Esophagus mucosa (tissue), 1 donor: ENCODE data around the gene ALCAM. TPM values are rescaled to one million over a fixed set of nuclear protein-coding genes. Genes with fewer than 3 reads are reported as not detected.
A peak's percentile ranks its signal among the peaks of the same experiment; 100 is the strongest.
"Not testable (repeated sequence)": the region's sequence is repeated elsewhere in the genome, so short reads cannot be mapped to it uniquely, and the experiment has no call there.

ENCODE experiments used
- ATAC-seq: fragments of 200-7000 bp; cut with Tn5 transposase; one replicate; pipeline ENCODE4 v1.9.1; 2020
- total RNA-seq: library from RNA; stranded (reverse); gene quantifications from one replicate; pipeline ENCODE4 v1.2.4, GENCODE V29; 2023
- donor health status: DM: yes; HTN: yes; CAD: no.

The ALCAM gene
- total RNA-seq, 1 donor from 2014 or later = 4.7 TPM

- not testable (repeated sequence) for ATAC-seq
Measured at GRCh38 chr3:105392598-105392997, 25.9 kb downstream of the ALCAM start.

- ATAC-seq = no peak
Measured at GRCh38 chr3:105394177-105394576, 27.5 kb downstream of the ALCAM start.

- no peak for ATAC-seq
Measured at GRCh38 chr3:105397974-105398373, 31.3 kb downstream of the ALCAM start.

DNA sequence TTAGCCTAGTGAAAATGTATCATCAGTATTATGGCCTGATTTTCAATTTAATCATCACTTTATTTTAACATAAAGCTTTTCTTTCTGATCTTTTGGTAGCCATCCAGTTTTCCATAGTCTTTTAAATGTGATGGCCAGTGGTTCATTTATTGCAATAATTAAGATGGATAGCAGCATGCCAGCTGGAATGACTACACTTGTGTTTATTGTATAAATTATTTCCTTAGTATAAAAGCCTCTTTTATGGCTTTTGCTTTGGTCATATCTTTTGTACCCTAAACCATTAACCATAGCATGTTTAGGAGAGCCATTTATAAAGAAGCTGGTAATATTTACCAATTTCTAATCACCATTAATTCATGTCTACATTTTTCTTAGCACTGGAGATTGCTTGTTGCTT is 31.7 kb downstream of the ALCAM start:
- ATAC-seq = no peak

GRCh38 chr3:105399062-105399461 is 32.4 kb downstream of the ALCAM start:
- ATAC-seq = no peak

GRCh38 chr3:105399611-105400010 is 32.9 kb downstream of the ALCAM start:
- ATAC-seq = no peak

GRCh38 chr3:105401254-105401653 is 34.5 kb downstream of the ALCAM start:
- ATAC-seq = no peak

GRCh38 chr3:105401691-105402149 is 35.0 kb downstream of the ALCAM start:
- ATAC-seq = no peak

- peak; percentile 50 for ATAC-seq
Measured at GRCh38 chr3:105402287-105402801, 35.6 kb downstream of the ALCAM start.

GRCh38 chr3:105403034-105403433 is 36.3 kb downstream of the ALCAM start:
- not testable (repeated sequence) for ATAC-seq

GRCh38 chr3:105406268-105406667 is 39.6 kb downstream of the ALCAM start:
- no peak for ATAC-seq

DNA sequence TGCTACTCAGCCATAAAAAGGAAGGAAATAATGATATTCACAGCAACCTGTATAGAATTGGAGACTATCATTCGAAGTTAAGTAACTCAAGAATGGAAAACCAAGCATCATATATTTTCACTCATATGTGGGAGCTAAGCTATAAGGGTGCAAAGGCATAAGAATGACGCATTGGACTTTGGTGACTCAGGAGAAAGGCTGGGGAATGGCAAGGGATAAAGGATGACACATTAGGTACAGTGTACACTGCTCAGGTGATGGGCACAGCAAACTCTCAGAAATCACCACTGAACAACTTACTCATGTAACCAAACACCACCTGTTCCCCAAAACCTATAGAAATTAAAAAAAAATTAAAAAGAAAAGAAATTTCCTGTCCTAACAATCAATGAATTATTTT is 42.7 kb downstream of the ALCAM start:
- ATAC-seq = no peak

DNA sequence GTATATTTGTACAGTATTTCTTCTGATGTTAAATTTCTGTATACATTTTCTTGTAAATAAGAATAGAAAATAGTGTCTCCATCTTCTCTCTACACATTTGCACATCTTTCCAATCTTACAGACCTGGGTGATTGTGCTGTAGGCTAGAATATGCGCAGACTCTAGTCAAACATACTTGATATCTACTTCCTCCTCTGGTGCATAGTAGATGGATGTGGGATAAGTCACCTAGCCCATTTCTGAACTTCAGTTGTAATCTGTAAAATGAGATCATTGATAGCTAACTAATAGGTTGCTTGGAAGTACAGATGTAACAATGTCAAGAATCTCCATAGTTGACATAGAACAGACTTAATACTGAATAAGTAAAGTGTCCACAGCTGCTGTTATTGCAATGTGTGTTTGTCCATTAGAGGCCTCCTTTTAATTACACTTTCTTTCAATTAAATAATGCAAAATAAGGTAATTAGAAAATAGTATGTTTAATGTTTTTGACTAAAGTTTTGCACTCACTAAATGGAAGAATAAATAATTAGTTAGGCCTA is 46.7 kb downstream of the ALCAM start:
- no peak for ATAC-seq

- no peak for ATAC-seq
Measured at GRCh38 chr3:105414841-105415240, 48.1 kb downstream of the ALCAM start.

GRCh38 chr3:105415951-105416350 is 49.2 kb downstream of the ALCAM start:
- no peak for ATAC-seq

- no peak for ATAC-seq
Measured at GRCh38 chr3:105417525-105418289, 51.0 kb downstream of the ALCAM start.

DNA sequence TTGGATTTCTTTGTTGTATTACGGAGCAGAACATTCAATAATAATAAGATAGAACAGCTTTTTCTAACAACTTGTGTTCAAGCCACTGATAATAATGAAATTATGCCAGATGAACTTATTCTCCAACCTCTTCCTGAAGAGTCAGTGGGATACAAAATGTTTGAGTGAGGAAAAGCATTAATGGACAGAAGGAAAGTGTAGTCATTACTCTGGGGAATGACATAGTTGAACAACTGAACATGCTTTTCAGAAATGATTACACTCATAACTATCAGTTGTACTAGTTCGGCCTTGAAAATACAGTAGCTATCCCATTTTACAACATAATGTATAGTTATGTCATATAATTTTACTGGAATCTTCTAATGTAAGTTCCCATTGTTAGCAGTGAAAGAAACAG is 55.9 kb downstream of the ALCAM start:
- no peak for ATAC-seq

DNA sequence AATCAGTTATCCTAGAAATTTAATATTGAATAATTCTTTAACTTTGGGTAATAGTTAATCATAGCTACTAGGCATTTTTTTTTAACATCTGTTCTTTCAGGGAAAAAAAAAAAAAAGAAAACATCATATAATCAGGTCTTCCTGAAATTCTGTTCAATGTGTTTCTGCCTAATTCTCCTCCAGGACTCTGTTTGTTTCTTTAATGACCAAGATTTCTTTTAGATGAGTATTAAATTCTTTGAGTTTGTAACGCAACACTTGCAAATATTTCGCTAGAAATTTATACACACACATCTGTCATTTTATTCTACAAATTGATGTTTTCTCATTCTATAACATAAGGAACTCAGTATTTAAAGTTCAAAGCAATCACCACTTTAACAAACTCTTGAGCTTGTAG is 56.7 kb downstream of the ALCAM start:
- no peak for ATAC-seq

GRCh38 chr3:105424412-105425152 is 57.9 kb downstream of the ALCAM start:
- no peak for ATAC-seq

DNA sequence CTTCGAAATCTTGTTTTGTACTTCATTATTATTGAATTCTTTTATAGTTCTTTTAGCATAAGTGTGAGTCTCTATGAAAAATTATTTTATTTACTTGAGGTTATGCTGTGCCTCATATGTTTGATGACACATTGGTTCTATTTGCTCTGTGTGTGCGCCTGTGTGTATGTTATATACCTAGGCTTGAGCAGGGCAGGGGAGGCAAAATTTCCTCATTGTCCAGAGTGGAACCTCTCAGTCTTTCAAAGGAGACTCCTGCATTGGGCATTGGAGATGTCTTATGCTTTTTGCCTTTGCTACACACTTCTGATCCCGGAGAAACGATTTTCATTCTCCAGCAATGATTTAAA is 58.4 kb downstream of the ALCAM start:
- no peak for ATAC-seq

DNA sequence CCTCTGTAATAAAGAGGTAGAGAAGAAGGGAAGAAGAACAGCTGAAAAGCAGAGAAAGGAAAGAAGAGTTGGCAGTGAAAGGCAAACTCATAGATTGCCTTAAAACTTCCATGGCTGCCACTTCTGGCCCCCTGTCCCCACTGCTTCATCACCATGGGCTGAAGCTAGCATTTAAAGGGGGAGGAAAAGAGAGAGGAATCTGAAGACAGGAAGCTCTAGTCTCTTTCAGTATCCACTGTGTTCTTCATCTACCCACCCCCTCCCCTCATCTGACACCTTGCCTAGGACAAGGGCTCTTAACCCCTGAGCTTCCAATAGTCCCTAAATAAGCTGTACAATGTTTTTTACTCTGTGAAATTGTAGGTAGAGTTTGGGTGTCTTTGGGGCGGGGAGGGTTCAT is 60.6 kb downstream of the ALCAM start:
- no peak for ATAC-seq

DNA sequence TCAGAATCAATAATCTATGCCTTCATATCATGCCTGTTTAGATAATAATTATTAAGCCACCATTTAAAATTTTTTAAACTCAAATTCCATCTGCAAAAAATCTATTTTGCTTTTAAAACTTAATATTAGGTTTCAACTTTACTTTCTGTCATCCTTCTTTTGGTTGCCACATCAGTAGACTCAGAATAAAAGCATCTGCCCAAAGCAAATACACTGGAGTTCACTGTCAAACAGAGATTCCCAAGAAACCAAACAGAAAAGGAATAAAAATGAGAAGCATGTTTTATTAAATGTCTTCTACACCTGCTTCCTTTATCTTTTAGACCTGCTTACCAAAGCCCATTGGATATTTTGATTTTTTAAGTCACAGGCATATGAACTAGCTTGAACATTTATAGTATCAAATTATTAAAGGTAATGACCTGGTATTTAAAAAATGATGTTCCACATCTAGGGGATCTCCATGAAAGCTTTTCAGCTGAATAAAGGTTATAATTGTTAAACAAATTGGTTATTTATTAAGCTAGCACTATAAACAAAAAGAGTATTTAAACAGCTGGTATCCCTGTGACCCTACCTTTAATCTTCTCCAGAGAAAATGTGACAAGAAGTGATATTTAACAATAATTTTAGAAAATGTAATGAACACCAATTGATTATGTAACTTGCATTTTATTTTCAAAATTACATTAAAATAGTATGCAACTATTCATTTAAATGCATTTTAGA is 62.5 kb downstream of the ALCAM start:
- ATAC-seq = no peak

GRCh38 chr3:105430455-105430854 is 63.7 kb downstream of the ALCAM start:
- no peak for ATAC-seq
